A549 (cell line): ENCODE data around the gene SPECC1L.

Source experiments
- ESRRA ChIP-seq: fragments of 150-350 bp; IDR thresholded peaks from 2 replicates; pipeline ENCODE4 v1.6.1; 2014; ENCODE audit warnings: mild to moderate bottlenecking, low read length, borderline replicate concordance
- TF ChIP-seq, protein P1 (sequence below): fragments of >200 bp; sonication (Bioruptor Twin); formaldehyde crosslinking; IDR thresholded peaks from 3 replicates; pipeline ENCODE4 v1.5.1; 2016
- TF ChIP-seq, protein P2 (sequence below): fragments of 450-650 bp; IDR thresholded peaks from 2 replicates; pipeline ENCODE4 v1.6.1; 2014; ENCODE audit warnings: antibody characterized with exemption

DNA sequence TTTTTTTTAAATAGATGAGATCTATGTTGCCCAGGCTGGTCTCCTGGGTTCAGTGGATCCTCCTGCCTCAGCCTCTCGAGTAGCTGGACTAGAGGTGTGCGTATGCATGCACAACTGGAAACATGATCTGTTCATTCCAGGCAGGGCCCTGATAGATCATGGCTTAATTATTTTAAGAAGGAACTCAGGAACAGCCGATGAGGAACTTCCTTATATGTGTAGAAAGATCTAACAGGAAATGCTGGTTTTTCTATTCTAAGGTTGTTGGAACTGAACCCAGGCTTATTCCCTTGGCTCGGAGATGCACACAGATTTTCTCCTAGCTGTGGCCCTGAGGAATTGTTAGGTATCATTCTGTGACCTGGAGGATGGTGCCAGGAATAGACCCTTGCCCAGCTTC is 32.4 kb downstream of the SPECC1L start:
- TF ChIP-seq ESRRA: no peak
- TF ChIP-seq, protein P1, sequence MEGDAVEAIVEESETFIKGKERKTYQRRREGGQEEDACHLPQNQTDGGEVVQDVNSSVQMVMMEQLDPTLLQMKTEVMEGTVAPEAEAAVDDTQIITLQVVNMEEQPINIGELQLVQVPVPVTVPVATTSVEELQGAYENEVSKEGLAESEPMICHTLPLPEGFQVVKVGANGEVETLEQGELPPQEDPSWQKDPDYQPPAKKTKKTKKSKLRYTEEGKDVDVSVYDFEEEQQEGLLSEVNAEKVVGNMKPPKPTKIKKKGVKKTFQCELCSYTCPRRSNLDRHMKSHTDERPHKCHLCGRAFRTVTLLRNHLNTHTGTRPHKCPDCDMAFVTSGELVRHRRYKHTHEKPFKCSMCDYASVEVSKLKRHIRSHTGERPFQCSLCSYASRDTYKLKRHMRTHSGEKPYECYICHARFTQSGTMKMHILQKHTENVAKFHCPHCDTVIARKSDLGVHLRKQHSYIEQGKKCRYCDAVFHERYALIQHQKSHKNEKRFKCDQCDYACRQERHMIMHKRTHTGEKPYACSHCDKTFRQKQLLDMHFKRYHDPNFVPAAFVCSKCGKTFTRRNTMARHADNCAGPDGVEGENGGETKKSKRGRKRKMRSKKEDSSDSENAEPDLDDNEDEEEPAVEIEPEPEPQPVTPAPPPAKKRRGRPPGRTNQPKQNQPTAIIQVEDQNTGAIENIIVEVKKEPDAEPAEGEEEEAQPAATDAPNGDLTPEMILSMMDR: no peak
- TF ChIP-seq, protein P2, sequence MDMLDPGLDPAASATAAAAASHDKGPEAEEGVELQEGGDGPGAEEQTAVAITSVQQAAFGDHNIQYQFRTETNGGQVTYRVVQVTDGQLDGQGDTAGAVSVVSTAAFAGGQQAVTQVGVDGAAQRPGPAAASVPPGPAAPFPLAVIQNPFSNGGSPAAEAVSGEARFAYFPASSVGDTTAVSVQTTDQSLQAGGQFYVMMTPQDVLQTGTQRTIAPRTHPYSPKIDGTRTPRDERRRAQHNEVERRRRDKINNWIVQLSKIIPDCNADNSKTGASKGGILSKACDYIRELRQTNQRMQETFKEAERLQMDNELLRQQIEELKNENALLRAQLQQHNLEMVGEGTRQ: no peak
